ENCODE results near the gene ABHD5. TPM values are rescaled to one million over a fixed set of nuclear protein-coding genes. Genes with fewer than 3 reads are reported as not detected.

ABHD5 gene
- total RNA-seq, 2 experiments from 2014 or later = 8.6 to 9.8 TPM

- Mint-ChIP-seq H3K36me3 (ENCODE audit: low read depth) (no peaks in the 10 kb centered on the region), H3K4me1 (no peaks in the 10 kb centered on the region), H3K27ac (no peak overlapping the region), H3K27me3 (no peaks in the 10 kb centered on the region), H3K4me3 (no peak overlapping the region), H3K9me3 (ENCODE audit: low read depth) (peaks cover 6% of the 10 kb centered on the region)
- intact Hi-C loops (cut with DNase I, micrococcal nuclease) = no loop called here
- POLR2A ChIA-PET = interaction anchor here (0.6 kb wide), 1 partner anchor 19 kb away, joined by 6 read pairs; no protein-coding TSS in a partner anchor
- ATAC-seq (no peak), DNase-seq (no peak)
- CTCF ChIA-PET = interaction anchor here (0.6 kb wide), 1 partner anchor 623 kb away, joined by 3 read pairs; no protein-coding TSS in a partner anchor
These were observed 56.9 kb downstream of the ABHD5 start for GRCh38 chr3:43747641-43748040.

DNA sequence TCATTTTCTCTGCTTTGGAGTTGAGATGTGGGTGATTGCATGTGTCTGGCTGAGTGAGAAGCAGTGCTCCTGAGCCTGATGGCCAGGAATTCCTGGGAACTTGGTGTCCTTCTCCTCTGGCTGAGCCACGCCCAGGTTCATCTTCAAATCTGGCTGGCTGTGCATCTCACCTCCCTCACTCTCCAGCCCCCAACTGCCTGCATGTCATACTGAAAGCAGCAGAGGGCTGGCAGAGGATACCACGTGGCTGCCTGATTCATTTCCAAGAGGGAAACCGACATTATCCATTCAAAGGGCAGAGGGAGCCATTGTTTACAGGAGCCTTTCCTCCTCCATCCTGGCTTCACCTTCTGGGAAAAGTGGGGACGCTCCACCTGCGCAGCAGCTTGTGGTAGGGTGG lies 57.4 kb downstream of the ABHD5 start:
- DNase-seq (no peak), ATAC-seq (no peak)
- POLR2A ChIA-PET = interaction anchor here (0.6 kb wide), 1 partner anchor 19 kb away, joined by 6 read pairs; no protein-coding TSS in a partner anchor
- Mint-ChIP-seq H3K27me3 (no peaks in the 10 kb centered on the region), H3K9me3 (ENCODE audit: low read depth) (peaks cover 6% of the 10 kb centered on the region), H3K36me3 (ENCODE audit: low read depth) (no peaks in the 10 kb centered on the region), H3K27ac (no peak overlapping the region), H3K4me3 (no peak overlapping the region), H3K4me1 (no peaks in the 10 kb centered on the region)
- CTCF ChIA-PET = no interaction called here
- intact Hi-C loops (cut with DNase I, micrococcal nuclease) = no loop called here

GRCh38 chr3:43748645-43749044 lies 57.9 kb downstream of the ABHD5 start:
- no peaks in the 10 kb centered on the region for H3K4me1 Mint-ChIP-seq
- DNase-seq (no peak), ATAC-seq (no peak)
- H3K36me3 Mint-ChIP-seq (ENCODE audit: low read depth) = no peaks in the 10 kb centered on the region
- POLR2A ChIA-PET = no interaction called here
- H3K27ac Mint-ChIP-seq = no peak overlapping the region
- H3K9me3 Mint-ChIP-seq (ENCODE audit: low read depth) = peaks cover 6% of the 10 kb centered on the region
- no peak overlapping the region for H3K4me3 Mint-ChIP-seq
- intact Hi-C loops (cut with DNase I, micrococcal nuclease) = no loop called here
- CTCF ChIA-PET = no interaction called here
- no peaks in the 10 kb centered on the region for H3K27me3 Mint-ChIP-seq

DNA sequence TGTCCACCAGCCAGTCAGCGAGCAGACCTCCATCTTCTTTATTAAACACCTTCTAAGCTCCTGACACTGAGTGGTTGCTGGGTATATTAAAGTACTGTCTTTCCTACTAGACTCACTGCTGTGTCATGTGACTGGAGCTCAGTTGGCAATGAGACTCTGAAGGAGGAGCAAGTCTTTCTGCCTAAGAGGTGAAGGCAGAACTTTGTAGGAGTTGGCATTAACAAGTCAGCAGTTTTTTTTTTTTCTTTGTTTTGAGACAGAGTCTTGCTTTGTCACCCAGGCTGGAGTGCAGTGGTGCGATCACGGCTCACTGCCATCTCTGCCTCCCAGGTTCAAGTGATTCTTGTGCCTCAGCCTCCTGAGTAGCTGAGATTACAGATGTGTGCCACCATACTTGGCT lies 62.2 kb downstream of the ABHD5 start:
- Mint-ChIP-seq H3K9me3 (ENCODE audit: low read depth) (no peaks in the 10 kb centered on the region), H3K36me3 (ENCODE audit: low read depth) (no peaks in the 10 kb centered on the region), H3K4me1 (peaks cover 24% of the 10 kb centered on the region), H3K27ac (no peak overlapping the region), H3K27me3 (no peaks in the 10 kb centered on the region), H3K4me3 (no peak overlapping the region)
- ChIA-PET CTCF (no interaction called here), POLR2A (no interaction called here)
- no peak for ATAC-seq
- no peak for DNase-seq
- intact Hi-C loops (cut with DNase I, micrococcal nuclease) = no loop called here

GRCh38 chr3:43753741-43754715 lies 63.3 kb downstream of the ABHD5 start:
- Mint-ChIP-seq H3K4me3 (no peak overlapping the region), H3K36me3 (ENCODE audit: low read depth) (no peaks in the 10 kb centered on the region), H3K27me3 (no peaks in the 10 kb centered on the region), H3K4me1 (peaks cover 31% of the 10 kb centered on the region), H3K9me3 (ENCODE audit: low read depth) (no peaks in the 10 kb centered on the region), H3K27ac (no peak overlapping the region)
- ChIA-PET POLR2A (no interaction called here), CTCF (interaction anchor here (1.1 kb wide), 1 partner anchor 11 kb away, joined by 3 read pairs; no protein-coding TSS in a partner anchor)
- DNase-seq (no peak), ATAC-seq (no peak)
- intact Hi-C loops (cut with DNase I, micrococcal nuclease) = no loop called here

DNA sequence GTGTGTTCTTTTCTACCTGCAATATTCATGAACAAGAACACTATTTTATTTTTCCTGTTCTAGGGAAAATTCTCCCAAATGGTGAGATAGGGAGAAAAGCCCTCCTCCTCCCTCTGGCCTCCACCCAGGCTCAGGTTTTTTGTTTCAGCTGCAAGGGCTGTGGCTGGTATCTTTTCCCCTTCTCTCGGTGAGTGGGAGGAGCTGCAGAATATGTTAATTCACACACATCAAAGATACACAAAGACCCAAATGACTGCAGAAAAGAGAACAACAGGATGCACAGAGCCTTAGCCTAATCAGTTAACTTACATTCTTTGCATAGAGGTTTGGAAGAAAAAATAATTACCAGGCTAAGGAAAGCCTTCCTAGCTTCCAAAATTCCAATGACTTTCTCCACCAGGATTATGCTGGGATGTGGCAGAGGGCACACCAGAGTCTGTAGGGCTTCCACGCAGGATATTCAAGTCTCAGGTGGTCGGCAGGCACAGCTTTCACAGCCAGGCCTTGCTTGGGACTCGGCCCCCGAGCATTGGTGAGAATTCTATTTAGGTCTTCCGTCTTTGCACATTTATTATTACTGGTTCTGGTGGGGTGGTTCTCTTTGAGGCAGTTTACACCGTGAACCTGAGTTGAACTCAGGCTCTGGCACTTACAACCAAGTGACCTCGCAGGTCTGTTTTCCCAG lies 64.9 kb downstream of the ABHD5 start:
- Mint-ChIP-seq H3K4me3 (no peak overlapping the region), H3K27ac (peak overlapping the region; percentile 38), H3K36me3 (ENCODE audit: low read depth) (no peaks in the 10 kb centered on the region), H3K9me3 (ENCODE audit: low read depth) (no peaks in the 10 kb centered on the region), H3K4me1 (peaks cover 36% of the 10 kb centered on the region), H3K27me3 (no peaks in the 10 kb centered on the region)
- DNase-seq = peak; percentile 38
- ChIA-PET CTCF (interaction anchor here (0.7 to 1.2 kb wide), 3 partner anchors 13 to 793 kb away, joined by 3 to 4 read pairs (median 3); no protein-coding TSS in a partner anchor), POLR2A (no interaction called here)
- intact Hi-C loops (cut with DNase I, micrococcal nuclease) = loop anchor here (1.0 to 5.0 kb wide), 4 partner anchors 63 to 352 kb away; partner anchors contain the start of genes ABHD5 (in 2 of the 2) and ANO10 (in 1 of the 2)
- ATAC-seq = peak; percentile 92

DNA sequence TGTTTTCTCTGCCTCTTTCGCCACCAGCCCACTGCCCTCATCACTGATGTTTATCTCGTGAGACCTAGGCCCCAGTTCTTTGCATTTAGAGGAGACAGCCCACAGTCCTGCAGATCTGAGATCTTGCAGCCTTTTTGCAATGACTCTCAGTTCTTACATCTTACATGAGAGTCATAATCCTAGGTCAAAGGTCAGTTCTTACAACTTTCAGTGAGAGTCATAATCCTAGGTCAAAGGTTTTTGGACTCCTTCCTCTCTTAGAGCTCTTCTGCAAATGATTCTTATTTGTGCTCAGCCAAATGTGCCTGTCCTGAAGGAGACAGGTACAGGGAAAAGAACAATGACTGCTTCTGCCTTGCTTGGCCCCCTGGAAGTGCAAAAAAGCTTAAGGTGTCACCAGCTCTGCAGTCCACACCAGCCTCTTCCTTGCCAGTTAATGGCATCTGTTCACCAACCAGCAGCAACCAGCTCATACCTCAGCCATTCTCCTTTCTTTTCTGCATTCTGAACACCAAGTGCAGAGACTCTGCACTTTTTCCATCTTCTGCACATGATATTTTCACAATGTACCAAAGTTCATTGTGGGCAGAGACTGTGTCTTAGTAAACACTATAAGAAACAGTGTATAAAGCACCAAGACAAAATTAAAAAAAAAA lies 67.1 kb downstream of the ABHD5 start:
- H3K9me3 Mint-ChIP-seq (ENCODE audit: low read depth) = no peaks in the 10 kb centered on the region
- ATAC-seq (no peak), DNase-seq (no peak)
- H3K27ac Mint-ChIP-seq = no peak overlapping the region
- ChIA-PET CTCF (interaction anchor here (1.5 kb wide), 1 partner anchor 11 kb away, joined by 8 read pairs; no protein-coding TSS in a partner anchor), POLR2A (no interaction called here)
- H3K4me1 Mint-ChIP-seq = peaks cover 36% of the 10 kb centered on the region
- H3K36me3 Mint-ChIP-seq (ENCODE audit: low read depth) = no peaks in the 10 kb centered on the region
- no peaks in the 10 kb centered on the region for H3K27me3 Mint-ChIP-seq
- H3K4me3 Mint-ChIP-seq = no peak overlapping the region
- intact Hi-C loops (cut with DNase I, micrococcal nuclease) = loop anchor here (5.0 kb wide), 3 partner anchors 65 to 350 kb away; partner anchors contain the start of genes ABHD5 (in 1 of the 2) and ANO10 (in 1 of the 2)

DNA sequence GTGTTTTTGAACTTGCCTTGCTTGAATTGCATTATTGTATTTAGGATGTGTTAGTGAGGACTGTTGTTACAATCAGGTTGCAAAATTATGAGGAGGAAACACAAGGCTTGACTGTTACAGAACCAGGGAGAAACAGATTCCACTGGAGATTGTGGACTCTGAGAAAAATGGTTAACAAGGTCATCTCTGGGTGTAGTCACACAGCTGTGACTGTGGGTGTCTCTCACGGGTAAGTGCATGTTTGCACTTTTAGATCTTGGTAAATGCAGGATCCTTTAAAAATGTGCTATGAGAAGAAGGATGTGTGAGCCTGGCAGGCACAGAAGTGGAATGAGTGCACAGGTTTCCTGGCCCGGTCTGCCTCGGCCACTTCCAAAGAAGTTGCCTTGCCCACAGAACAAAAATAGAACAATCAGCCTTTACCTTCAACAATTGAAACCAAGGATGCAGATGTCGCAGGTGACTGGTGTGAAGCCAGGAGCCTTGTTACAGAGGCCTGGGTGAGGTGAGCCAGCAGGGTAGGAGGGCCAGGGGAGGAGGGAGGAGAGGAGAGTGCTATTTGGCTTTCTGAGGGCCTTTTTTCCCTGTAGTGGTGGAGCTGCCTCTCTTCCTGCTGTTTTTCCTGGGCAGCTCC lies 68.0 kb downstream of the ABHD5 start:
- CTCF ChIA-PET = interaction anchor here (0.6 kb wide), 1 partner anchor 499 kb away, joined by 3 read pairs; no protein-coding TSS in a partner anchor
- intact Hi-C loops (cut with DNase I, micrococcal nuclease) = loop anchor here (5.0 kb wide), 3 partner anchors 66 to 349 kb away; partner anchors contain the start of genes ABHD5 (in 1 of the 2) and ANO10 (in 1 of the 2)
- Mint-ChIP-seq H3K36me3 (ENCODE audit: low read depth) (no peaks in the 10 kb centered on the region), H3K27me3 (no peaks in the 10 kb centered on the region), H3K27ac (no peak overlapping the region), H3K4me3 (no peak overlapping the region), H3K4me1 (peaks cover 36% of the 10 kb centered on the region), H3K9me3 (ENCODE audit: low read depth) (no peaks in the 10 kb centered on the region)
- POLR2A ChIA-PET = no interaction called here
- no peak for ATAC-seq
- no peak for DNase-seq

DNA sequence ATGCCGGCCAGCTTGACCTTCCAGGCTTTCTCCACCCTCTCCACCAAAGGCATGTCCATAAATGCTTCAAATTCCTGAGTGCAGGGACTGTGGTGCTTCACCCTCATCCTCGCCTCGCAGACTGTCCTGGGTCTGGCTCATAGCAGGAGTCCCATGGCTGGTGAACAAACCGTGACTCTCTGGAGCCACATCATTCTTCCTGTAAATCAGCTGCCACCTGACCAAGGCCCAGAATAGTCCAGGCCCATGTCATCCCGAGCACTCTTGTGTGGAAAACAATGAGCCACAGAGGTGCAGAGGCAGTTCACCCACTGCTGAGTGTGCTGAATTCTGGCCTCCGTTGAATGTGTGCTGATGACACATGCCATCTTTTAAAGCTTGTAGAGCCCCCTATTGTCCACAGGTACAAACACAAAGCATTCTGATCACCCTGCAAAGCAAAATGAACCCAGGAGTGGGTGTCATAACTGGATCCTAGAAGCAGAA lies 68.6 kb downstream of the ABHD5 start:
- ATAC-seq (peak; percentile 62), DNase-seq (peak; percentile 20)
- no peak overlapping the region for H3K4me3 Mint-ChIP-seq
- H3K4me1 Mint-ChIP-seq = peaks cover 36% of the 10 kb centered on the region
- no peaks in the 10 kb centered on the region for H3K36me3 Mint-ChIP-seq (ENCODE audit: low read depth)
- no peaks in the 10 kb centered on the region for H3K27me3 Mint-ChIP-seq
- H3K27ac Mint-ChIP-seq = no peak overlapping the region
- intact Hi-C loops (cut with DNase I, micrococcal nuclease) = loop anchor here (5.0 kb wide), 3 partner anchors 67 to 348 kb away; partner anchors contain the start of genes ABHD5 (in 1 of the 2) and ANO10 (in 1 of the 2)
- POLR2A ChIA-PET = no interaction called here
- CTCF ChIA-PET = interaction anchor here (0.6 kb wide), 1 partner anchor 499 kb away, joined by 3 read pairs; no protein-coding TSS in a partner anchor
- no peaks in the 10 kb centered on the region for H3K9me3 Mint-ChIP-seq (ENCODE audit: low read depth)

GRCh38 chr3:43759938-43760337 lies 69.2 kb downstream of the ABHD5 start:
- no peak overlapping the region for H3K27ac Mint-ChIP-seq
- no peaks in the 10 kb centered on the region for H3K27me3 Mint-ChIP-seq
- no peak overlapping the region for H3K4me3 Mint-ChIP-seq
- H3K4me1 Mint-ChIP-seq = peaks cover 31% of the 10 kb centered on the region
- DNase-seq (no peak), ATAC-seq (no peak)
- POLR2A ChIA-PET = no interaction called here
- intact Hi-C loops (cut with DNase I, micrococcal nuclease) = loop anchor here (5.0 kb wide), 3 partner anchors 68 to 347 kb away; partner anchors contain the start of genes ABHD5 (in 1 of the 2) and ANO10 (in 1 of the 2)
- CTCF ChIA-PET = no interaction called here
- no peaks in the 10 kb centered on the region for H3K36me3 Mint-ChIP-seq (ENCODE audit: low read depth)
- H3K9me3 Mint-ChIP-seq (ENCODE audit: low read depth) = no peaks in the 10 kb centered on the region
